H9 (cell line): ENCODE data around the gene TMEM117. TPM values are rescaled to one million over a fixed set of nuclear protein-coding genes. Genes with fewer than 3 reads are reported as not detected.

ENCODE experiments used
- DNase-seq: peaks from one replicate; pipeline ENCODE4 v3.0.0-alpha.2; 2017
- H2AFZ ChIP-seq: one replicate; pipeline ENCODE4 v1.6.1; 2013; ENCODE audit warnings: mild to moderate bottlenecking, low read length, control low read depth, moderate library complexity
- H2AK5ac ChIP-seq: 2 replicates; pipeline ENCODE4 v1.6.1; 2013; ENCODE audit warnings: low read length, control low read depth, mixed read lengths; ENCODE audit not compliant: insufficient read length
- H2BK120ac ChIP-seq: one replicate; pipeline ENCODE4 v1.6.1; 2013; ENCODE audit warnings: low read depth, mild to moderate bottlenecking, low read length, control low read depth, inconsistent platforms; ENCODE audit not compliant: poor library complexity, severe bottlenecking
- H2BK12ac ChIP-seq: 2 replicates; pipeline ENCODE4 v1.6.1; 2013; ENCODE audit warnings: low read length, control low read depth, mixed read lengths, low read depth; ENCODE audit not compliant: insufficient read length
- H2BK15ac ChIP-seq: 2 replicates; pipeline ENCODE4 v1.6.1; 2013; ENCODE audit warnings: low read depth, low read length, control low read depth
- H2BK20ac ChIP-seq: one replicate; pipeline ENCODE4 v1.6.1; 2013; ENCODE audit warnings: low read depth, mild to moderate bottlenecking, low read length, control low read depth, inconsistent platforms; ENCODE audit not compliant: poor library complexity, severe bottlenecking
- H2BK5ac ChIP-seq: 2 replicates; pipeline ENCODE4 v1.6.1; 2013; ENCODE audit warnings: low read length, control low read depth, mixed read lengths; ENCODE audit not compliant: insufficient read length
- H3K14ac ChIP-seq: 2 replicates; pipeline ENCODE4 v1.6.1; 2013; ENCODE audit warnings: low read length, control low read depth; ENCODE audit not compliant: insufficient read depth
- H3K18ac ChIP-seq: 2 replicates; pipeline ENCODE4 v1.6.1; 2013; ENCODE audit warnings: low read depth, mild to moderate bottlenecking, mixed read lengths, low read length, control low read depth; ENCODE audit not compliant: insufficient read length
- H3K23ac ChIP-seq: 2 replicates; pipeline ENCODE4 v1.6.1; 2013; ENCODE audit warnings: low read length, control low read depth, mixed read lengths, low read depth; ENCODE audit not compliant: insufficient read length
- H3K23me2 ChIP-seq: 2 replicates; pipeline ENCODE4 v1.6.1; 2013; ENCODE audit warnings: low read depth, mild to moderate bottlenecking, mixed read lengths, low read length, control low read depth; ENCODE audit not compliant: insufficient read length, poor library complexity, severe bottlenecking
- H3K27ac ChIP-seq: 2 replicates; pipeline ENCODE4 v1.5.1; 2013; ENCODE audit warnings: low read length, control low read depth, mixed read lengths, low read depth; ENCODE audit not compliant: insufficient read length
- H3K27me3 ChIP-seq: 2 replicates; pipeline ENCODE4 v1.6.1; 2013; ENCODE audit warnings: low read length, control low read depth, inconsistent platforms; ENCODE audit not compliant: insufficient read depth
- H3K4ac ChIP-seq: 2 replicates; pipeline ENCODE4 v1.6.1; 2013; ENCODE audit warnings: low read depth, mild to moderate bottlenecking, control low read depth, inconsistent platforms, low read length, moderate library complexity
- H3K4me1 ChIP-seq: 2 replicates; pipeline ENCODE4 v1.6.1; 2013; ENCODE audit warnings: low read length, control low read depth, inconsistent platforms; ENCODE audit not compliant: insufficient read depth
- H3K4me2 ChIP-seq: 2 replicates; pipeline ENCODE4 v1.6.1; 2013; ENCODE audit warnings: low read length, control low read depth, mixed read lengths; ENCODE audit not compliant: insufficient read length, insufficient read depth
- H3K56ac ChIP-seq: 2 replicates; pipeline ENCODE4 v1.6.1; 2013; ENCODE audit warnings: low read depth, mild to moderate bottlenecking, mixed read lengths, low read length, control low read depth; ENCODE audit not compliant: insufficient read length
- H3K79me1 ChIP-seq: 2 replicates; pipeline ENCODE4 v1.6.1; 2013; ENCODE audit warnings: low read depth, mild to moderate bottlenecking, moderate library complexity, low read length, control low read depth, inconsistent platforms; ENCODE audit not compliant: insufficient read depth, poor library complexity, severe bottlenecking
- H3K79me2 ChIP-seq: 2 replicates; pipeline ENCODE4 v1.6.1; 2013; ENCODE audit warnings: low read length, control low read depth, inconsistent platforms; ENCODE audit not compliant: insufficient read depth
- H3K9ac ChIP-seq: 2 replicates; pipeline ENCODE4 v1.6.1; 2013; ENCODE audit warnings: low read length, control low read depth, mixed read lengths; ENCODE audit not compliant: insufficient read length; ENCODE audit errors: extremely low read depth
- H3K9me3 ChIP-seq: one replicate; pipeline ENCODE4 v1.6.1; 2013; ENCODE audit warnings: low read depth, low read length, inconsistent platforms; ENCODE audit not compliant: control insufficient read depth
- H3T11ph ChIP-seq: one replicate; pipeline ENCODE4 v1.6.1; 2013; ENCODE audit warnings: mild to moderate bottlenecking, low read length, control low read depth, inconsistent platforms
- H4K20me1 ChIP-seq: one replicate; pipeline ENCODE4 v1.6.1; 2013; ENCODE audit not compliant: control insufficient read depth, insufficient read length, insufficient read depth
- H4K5ac ChIP-seq: 2 replicates; pipeline ENCODE4 v1.6.1; 2013; ENCODE audit warnings: low read depth, mild to moderate bottlenecking, mixed read lengths, low read length, control low read depth; ENCODE audit not compliant: insufficient read length
- H4K8ac ChIP-seq: replicated peaks from 2 replicates; pipeline ENCODE4 v1.6.1; 2013; ENCODE audit warnings: low read length, control low read depth, mixed read lengths, low read depth; ENCODE audit not compliant: insufficient read length
- H4K91ac ChIP-seq: 2 replicates; pipeline ENCODE4 v1.6.1; 2013; ENCODE audit warnings: low read depth, mild to moderate bottlenecking, moderate library complexity, mixed read lengths, low read length, control low read depth; ENCODE audit not compliant: insufficient read length
- H3K27ac Mint-ChIP-seq, 3 experiments: 2 replicates in 2 of 3; 3 replicates in 1 of 3; pipeline ENCODE4 v1.8.0; 2020 to 2021; ENCODE audit warnings: mixed read lengths in 3 of 3, mild to moderate bottlenecking in 1 of 3, moderate library complexity in 1 of 3
- H3K27me3 Mint-ChIP-seq: 2 replicates; pipeline ENCODE4 v1.8.0; 2021; ENCODE audit warnings: low read depth, mild to moderate bottlenecking, moderate library complexity, mixed read lengths
- H3K36me3 Mint-ChIP-seq, 3 experiments: 2 replicates in 2 of 3; 3 replicates in 1 of 3; pipeline ENCODE4 v1.8.0; 2020 to 2021; ENCODE audit warnings: low read depth in 3 of 3, mixed read lengths in 3 of 3; ENCODE audit not compliant: insufficient read depth in 1 of 3
- H3K4me1 Mint-ChIP-seq, 2 experiments: 2 replicates each; pipeline ENCODE4 v1.8.0; 2020; ENCODE audit warnings: mixed read lengths in 2 of 2
- H3K4me3 Mint-ChIP-seq, 2 experiments: 2 replicates in 1 of 2; 3 replicates in 1 of 2; pipeline ENCODE4 v1.8.0; 2020 to 2021; ENCODE audit warnings: mild to moderate bottlenecking in 2 of 2, mixed read lengths in 2 of 2, moderate library complexity in 1 of 2
- H3K9me3 Mint-ChIP-seq, 2 experiments: 2 replicates in 1 of 2; 3 replicates in 1 of 2; pipeline ENCODE4 v1.8.0; 2020; ENCODE audit warnings: mild to moderate bottlenecking in 2 of 2, mixed read lengths in 2 of 2, moderate library complexity in 1 of 2
- CTCF ChIP-seq: fragments of 200-600 bp; sonication (generic); conservative IDR thresholded peaks from 3 replicates; pipeline ENCODE4 v1.8.0; 2021; ENCODE audit warnings: antibody characterized with exemption, mild to moderate bottlenecking
- WGBS: extraction: QIAGEN DNeasy Blood & Tissue Kit; methylation state at CpG from one replicate; pipeline ENCODE4 v1.1.7; 2013; ENCODE audit warnings: missing lambda C conversion rate, low lambda C conversion rate, mixed read lengths; ENCODE audit not compliant: insufficient read length; ENCODE audit errors: extremely low coverage; 5-methylcytosine and 5-hydroxymethylcytosine counted together
- total RNA-seq: library from RNA; stranded (reverse); gene quantifications from 2 replicates; pipeline ENCODE4 v1.2.1, GENCODE V29; 2021

Gene TMEM117
- total RNA-seq, 1 experiment from 2014 or later: 1.7 TPM

GRCh38 chr12:44046732-44047417 lies 211.0 kb downstream of the TMEM117 start:
- H3K18ac ChIP-seq: no peak overlapping the region
- H4K20me1 ChIP-seq: no peaks in the 10 kb centered on the region
- Mint-ChIP-seq H3K4me1 (peaks cover 0 to 3% of the 10 kb centered on the region in 2 experiments; a peak in 2 of 4 replicates), H3K36me3 (peaks cover 0 to 6% (median 3%) of the 10 kb centered on the region in 3 experiments; a peak in 2 of 7 replicates), H3K27ac (no peak overlapping the region), H3K9me3 (peaks cover 5 to 10% of the 10 kb centered on the region in 2 experiments; a peak in 4 of 5 replicates), H3K4me3 (no peak overlapping the region), H3K27me3 (no peaks in the 10 kb centered on the region)
- no peak overlapping the region for H2BK12ac ChIP-seq
- H3K4me1 ChIP-seq: no peaks in the 10 kb centered on the region
- H2BK20ac ChIP-seq: no peak overlapping the region
- H2BK120ac ChIP-seq: no peak overlapping the region
- H2BK5ac ChIP-seq: no peak overlapping the region
- H4K5ac ChIP-seq: no peak overlapping the region
- H3K27ac ChIP-seq: no peak overlapping the region
- no peak overlapping the region for H4K91ac ChIP-seq
- H3K4me2 ChIP-seq: no peak overlapping the region
- no peak overlapping the region for H4K8ac ChIP-seq
- H3K56ac ChIP-seq: no peak overlapping the region
- no peaks in the 10 kb centered on the region for H3K79me1 ChIP-seq
- no peak for TF ChIP-seq CTCF
- no peaks in the 10 kb centered on the region for H3K27me3 ChIP-seq
- H3K79me2 ChIP-seq: no peaks in the 10 kb centered on the region
- no peak overlapping the region for H3K14ac ChIP-seq
- no peak for DNase-seq
- no peaks in the 10 kb centered on the region for H3K23me2 ChIP-seq
- no CpG with 5 or more reads among the region's 3 CpGs for WGBS
- no peak overlapping the region for H2AK5ac ChIP-seq
- no peak overlapping the region for H3T11ph ChIP-seq
- H3K9me3 ChIP-seq: no peaks in the 10 kb centered on the region
- no peak overlapping the region for H2AFZ ChIP-seq
- no peak overlapping the region for H3K23ac ChIP-seq
- H3K9ac ChIP-seq: no peak overlapping the region
- H2BK15ac ChIP-seq: no peak overlapping the region
- no peak overlapping the region for H3K4ac ChIP-seq
